Measurements from ENCODE around the gene POLDIP2. TPM values are rescaled to one million over a fixed set of nuclear protein-coding genes. Genes with fewer than 3 reads are reported as not detected.
"Not testable (repeated sequence)": the region's sequence is repeated elsewhere in the genome, so short reads cannot be mapped to it uniquely, and the experiment has no call there.

POLDIP2 gene
- total and polyA plus RNA-seq, 8 donors = 28.3 to 51.2 (median 41.2) TPM

DNA sequence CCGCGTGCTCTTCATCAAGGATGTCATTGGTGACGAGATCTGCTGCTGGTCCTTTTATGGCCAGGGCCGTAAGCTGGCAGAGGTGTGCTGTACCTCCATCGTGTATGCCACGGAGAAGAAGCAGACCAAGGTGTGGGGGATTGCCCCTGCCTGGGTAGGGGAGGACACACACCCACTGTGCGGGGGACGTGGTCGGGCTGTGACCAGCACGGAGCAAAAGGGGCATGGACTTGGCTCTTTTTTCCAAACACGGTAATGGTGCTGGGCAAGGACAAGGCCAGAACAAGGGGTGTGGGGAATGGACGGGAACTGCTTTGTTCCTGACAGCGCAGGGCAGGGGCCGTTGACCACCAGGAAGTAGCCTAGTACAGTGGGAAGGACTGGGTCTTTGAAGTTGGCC, 15.0 kb downstream of the POLDIP2 start:
- ATAC-seq (no peak), FAIRE-seq (no peak), DNase-seq (no peak)
- 90 to 91% methylated on average over 14 of the region's 14 CpGs for WGBS, 2 donors
- Histone ChIP-seq H3K4me1 (peaks cover 28 to 40% (median 33%) of the 10 kb centered on the region in 3 donors), H3K36me3 (peaks cover 12 to 51% (median 19%) of the 10 kb centered on the region in 3 donors), H3K27ac (no peak overlapping the region), H3K4me3 (no peak overlapping the region), H3K27me3 (no peaks in the 10 kb centered on the region), H3K9me3 (no peaks in the 10 kb centered on the region)
- intact Hi-C loops (cut with DNase I) = no loop called here
- TF ChIP-seq, protein P1, sequence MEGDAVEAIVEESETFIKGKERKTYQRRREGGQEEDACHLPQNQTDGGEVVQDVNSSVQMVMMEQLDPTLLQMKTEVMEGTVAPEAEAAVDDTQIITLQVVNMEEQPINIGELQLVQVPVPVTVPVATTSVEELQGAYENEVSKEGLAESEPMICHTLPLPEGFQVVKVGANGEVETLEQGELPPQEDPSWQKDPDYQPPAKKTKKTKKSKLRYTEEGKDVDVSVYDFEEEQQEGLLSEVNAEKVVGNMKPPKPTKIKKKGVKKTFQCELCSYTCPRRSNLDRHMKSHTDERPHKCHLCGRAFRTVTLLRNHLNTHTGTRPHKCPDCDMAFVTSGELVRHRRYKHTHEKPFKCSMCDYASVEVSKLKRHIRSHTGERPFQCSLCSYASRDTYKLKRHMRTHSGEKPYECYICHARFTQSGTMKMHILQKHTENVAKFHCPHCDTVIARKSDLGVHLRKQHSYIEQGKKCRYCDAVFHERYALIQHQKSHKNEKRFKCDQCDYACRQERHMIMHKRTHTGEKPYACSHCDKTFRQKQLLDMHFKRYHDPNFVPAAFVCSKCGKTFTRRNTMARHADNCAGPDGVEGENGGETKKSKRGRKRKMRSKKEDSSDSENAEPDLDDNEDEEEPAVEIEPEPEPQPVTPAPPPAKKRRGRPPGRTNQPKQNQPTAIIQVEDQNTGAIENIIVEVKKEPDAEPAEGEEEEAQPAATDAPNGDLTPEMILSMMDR (IDR thresholded peaks at IDR 0.05) = no peak

DNA sequence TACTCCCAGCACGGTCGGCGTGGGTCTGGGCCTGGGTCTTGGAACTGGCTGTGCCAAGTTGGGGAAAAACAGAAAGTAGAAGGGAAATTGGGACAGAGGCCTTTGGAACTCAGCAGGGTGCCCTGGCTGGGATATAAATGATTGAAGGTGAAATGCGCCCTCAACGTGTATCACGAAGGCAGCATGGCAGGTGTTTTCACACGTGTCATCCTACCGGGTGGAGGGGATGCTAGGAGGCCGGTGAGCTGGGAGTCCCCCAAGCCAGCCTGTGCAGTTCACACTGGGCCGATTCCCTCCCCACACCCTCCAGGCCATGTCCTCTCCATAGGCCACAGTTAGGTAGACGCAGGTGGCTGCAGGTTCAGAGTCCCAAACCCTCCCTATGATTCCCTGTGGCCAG, 15.8 kb downstream of the POLDIP2 start:
- FAIRE-seq (no peak), DNase-seq (no peak), ATAC-seq (no peak)
- peaks cover 28 to 41% (median 36%) of the 10 kb centered on the region in 3 donors for H3K4me1 ChIP-seq
- peaks cover 12 to 51% (median 19%) of the 10 kb centered on the region in 3 donors for H3K36me3 ChIP-seq
- no peak overlapping the region for H3K4me3 ChIP-seq
- TF ChIP-seq, protein P1 (IDR thresholded peaks at IDR 0.05) = no peak
- H3K27me3 ChIP-seq = no peaks in the 10 kb centered on the region
- H3K27ac ChIP-seq = no peak overlapping the region
- no peaks in the 10 kb centered on the region for H3K9me3 ChIP-seq
- 90 to 95% methylated on average over 11 of the region's 11 CpGs for WGBS, 2 donors
- intact Hi-C loops (cut with DNase I) = no loop called here

DNA sequence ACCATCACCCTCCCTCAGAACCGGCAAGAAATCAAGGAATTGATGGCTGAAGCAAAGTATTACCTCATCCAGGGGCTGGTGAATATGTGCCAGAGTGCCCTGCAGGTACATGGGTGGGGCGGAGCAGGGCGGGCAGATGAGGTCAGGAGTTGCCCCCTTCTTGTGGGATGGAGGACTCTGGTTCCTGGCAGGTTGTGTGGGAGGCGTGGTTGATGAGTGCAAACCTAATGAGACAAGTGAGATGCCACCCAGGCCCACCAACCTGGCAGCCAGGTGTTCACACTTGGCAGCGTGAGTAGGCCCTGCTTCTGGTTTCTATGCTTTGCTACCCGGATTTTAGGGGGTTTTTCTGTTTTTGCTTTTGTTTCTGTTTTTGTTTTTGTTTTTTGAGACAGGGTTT, 17.0 kb downstream of the POLDIP2 start:
- Histone ChIP-seq H3K27me3 (no peaks in the 10 kb centered on the region), H3K4me3 (no peak overlapping the region), H3K9me3 (no peaks in the 10 kb centered on the region), H3K27ac (no peak overlapping the region), H3K36me3 (peaks cover 12 to 51% (median 19%) of the 10 kb centered on the region in 3 donors), H3K4me1 (peaks cover 17 to 30% (median 25%) of the 10 kb centered on the region in 3 donors)
- DNase-seq = no peak
- intact Hi-C loops (cut with DNase I) = no loop called here
- WGBS, 2 donors = 80 to 86% methylated on average over 6 of the region's 6 CpGs
- FAIRE-seq = no peak
- no peak for ATAC-seq
- TF ChIP-seq, protein P1 (IDR thresholded peaks at IDR 0.05) = no peak

DNA sequence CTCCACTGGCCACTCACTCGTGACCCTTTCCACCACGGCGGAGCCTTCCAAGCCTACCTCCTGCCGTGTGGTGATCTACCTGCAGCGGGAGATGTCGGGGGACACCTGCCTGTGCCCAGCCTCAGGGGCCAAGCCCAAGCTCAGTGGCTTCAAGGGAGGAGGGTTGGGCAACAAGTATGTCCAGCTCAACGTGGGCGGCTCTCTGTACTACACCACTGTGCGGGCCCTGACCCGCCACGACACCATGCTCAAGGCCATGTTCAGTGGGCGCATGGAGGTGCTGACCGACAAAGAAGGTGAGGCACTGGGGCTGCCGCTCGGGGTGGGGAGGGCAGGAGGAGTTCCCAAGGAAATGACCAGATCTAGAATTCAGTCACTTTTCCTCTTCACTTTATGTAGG, 17.9 kb downstream of the POLDIP2 start:
- no peak for DNase-seq
- TF ChIP-seq, protein P1 (IDR thresholded peaks at IDR 0.05) = no peak
- Histone ChIP-seq H3K36me3 (peaks cover 8 to 47% (median 19%) of the 10 kb centered on the region in 3 donors), H3K9me3 (no peaks in the 10 kb centered on the region), H3K4me3 (no peak overlapping the region), H3K4me1 (peaks cover 12 to 23% (median 20%) of the 10 kb centered on the region in 3 donors), H3K27me3 (no peaks in the 10 kb centered on the region), H3K27ac (no peak overlapping the region)
- WGBS, 2 donors = 84 to 88% methylated on average over 15 of the region's 15 CpGs
- no peak for ATAC-seq
- FAIRE-seq = no peak
- intact Hi-C loops (cut with DNase I) = no loop called here

DNA sequence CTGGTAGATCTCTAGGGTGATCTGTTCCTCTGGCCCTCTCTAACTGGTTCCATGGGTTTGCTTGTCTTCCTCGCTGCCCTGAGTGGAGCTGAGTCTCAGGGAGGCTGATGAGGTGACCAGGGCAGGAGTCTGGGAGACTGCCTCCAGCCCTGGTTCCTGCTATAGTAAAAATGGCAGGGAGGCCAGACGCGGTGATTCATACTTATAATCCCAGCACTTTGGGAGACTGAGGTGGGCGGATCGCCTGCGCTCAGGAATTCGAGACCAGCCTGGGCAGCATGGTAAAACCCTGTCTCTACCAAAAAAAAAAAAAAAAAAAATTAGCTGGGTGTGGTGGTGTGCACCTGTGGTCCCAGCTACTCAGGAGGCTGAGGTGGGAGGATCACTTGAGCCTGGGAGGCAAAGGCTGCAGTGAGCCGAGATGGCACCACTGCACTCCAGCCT, 18.5 kb downstream of the POLDIP2 start:
- H3K9me3 ChIP-seq; intact Hi-C loops (cut with DNase I); H3K4me3 ChIP-seq; H3K27me3 ChIP-seq; DNase-seq; ATAC-seq; FAIRE-seq: not testable (repeated sequence)
- peaks cover 7 to 40% (median 19%) of the 10 kb centered on the region in 3 donors for H3K36me3 ChIP-seq
- H3K4me1 ChIP-seq = peaks cover 12 to 30% (median 25%) of the 10 kb centered on the region in 3 donors
- 90 to 91% methylated on average over 8 of the region's 8 CpGs for WGBS, 2 donors
- H3K27ac ChIP-seq = peak overlapping the region in 2 of 4 donors; percentile 4 to 30

All from pancreas (tissue), 10 donors.